Measurements from ENCODE around the gene TNS1.

DNA sequence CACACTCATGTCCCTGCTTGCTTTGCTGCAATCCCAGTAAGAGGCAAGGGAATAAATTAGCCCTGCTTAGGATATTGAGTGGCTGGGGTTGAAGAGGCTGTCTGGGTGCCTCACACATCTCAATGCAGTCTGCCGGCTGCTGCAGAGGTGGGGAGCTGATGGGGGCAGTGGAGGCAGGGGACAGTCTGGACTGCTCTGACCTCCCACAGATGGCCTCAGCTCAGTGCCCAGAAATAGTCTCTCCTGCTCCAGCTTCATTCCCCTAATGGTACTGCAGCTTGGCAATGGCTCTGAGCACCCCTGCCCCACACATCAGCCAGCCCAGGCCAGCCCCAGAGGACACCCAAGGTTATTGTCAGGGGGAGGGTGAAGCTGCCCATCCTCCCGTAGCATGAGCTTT is 21.5 kb upstream of the TNS1 start:
- no peak for TF ChIP-seq POLR2A (IDR thresholded peaks at IDR 0.05)
- TF ChIP-seq, protein P1, sequence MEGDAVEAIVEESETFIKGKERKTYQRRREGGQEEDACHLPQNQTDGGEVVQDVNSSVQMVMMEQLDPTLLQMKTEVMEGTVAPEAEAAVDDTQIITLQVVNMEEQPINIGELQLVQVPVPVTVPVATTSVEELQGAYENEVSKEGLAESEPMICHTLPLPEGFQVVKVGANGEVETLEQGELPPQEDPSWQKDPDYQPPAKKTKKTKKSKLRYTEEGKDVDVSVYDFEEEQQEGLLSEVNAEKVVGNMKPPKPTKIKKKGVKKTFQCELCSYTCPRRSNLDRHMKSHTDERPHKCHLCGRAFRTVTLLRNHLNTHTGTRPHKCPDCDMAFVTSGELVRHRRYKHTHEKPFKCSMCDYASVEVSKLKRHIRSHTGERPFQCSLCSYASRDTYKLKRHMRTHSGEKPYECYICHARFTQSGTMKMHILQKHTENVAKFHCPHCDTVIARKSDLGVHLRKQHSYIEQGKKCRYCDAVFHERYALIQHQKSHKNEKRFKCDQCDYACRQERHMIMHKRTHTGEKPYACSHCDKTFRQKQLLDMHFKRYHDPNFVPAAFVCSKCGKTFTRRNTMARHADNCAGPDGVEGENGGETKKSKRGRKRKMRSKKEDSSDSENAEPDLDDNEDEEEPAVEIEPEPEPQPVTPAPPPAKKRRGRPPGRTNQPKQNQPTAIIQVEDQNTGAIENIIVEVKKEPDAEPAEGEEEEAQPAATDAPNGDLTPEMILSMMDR (IDR thresholded peaks at IDR 0.05) = no peak

Measured in thyroid gland (tissue), 4 donors.